Right lobe of liver (tissue), 6 donors: ENCODE results near the gene IGF2R. TPM values are rescaled to one million over a fixed set of nuclear protein-coding genes. Genes with fewer than 3 reads are reported as not detected.
A peak's percentile ranks its signal among the peaks of the same experiment; 100 is the strongest.

Source experiments
- ATAC-seq, 4 donors: fragments of 200-7000 bp; cut with Tn5 transposase; one replicate each; pipeline ENCODE4 v1.9.1; 2020; ENCODE audit warnings: mild to moderate bottlenecking in 4 of 4, moderate library complexity in 4 of 4
- DNase-seq, 3 donors: peaks; one replicate each; pipeline ENCODE4 v3.0.0-alpha.2; 2020
- H3K27ac ChIP-seq, 3 donors: fragments of 200-600 bp; one replicate each; pipeline ENCODE4 v1.8.0; 2022
- H3K27me3 ChIP-seq, 2 donors: fragments of 200-600 bp; one replicate each; pipeline ENCODE4 v1.8.0; 2022
- H3K36me3 ChIP-seq, 4 donors: fragments of 200-600 bp; sonication (generic) in 1 of 4; one replicate each; pipeline versions ENCODE4 v1.5.1 to v1.8.0; 2017 to 2022; ENCODE audit warnings: control low read depth in 1 of 4
- H3K4me1 ChIP-seq, 4 donors: fragments of 200-600 bp; sonication (generic) in 1 of 4; one replicate each; pipeline versions ENCODE4 v1.5.1 to v1.8.0; 2017 to 2022; ENCODE audit warnings: control low read depth in 1 of 4
- H3K4me3 ChIP-seq, 3 donors: fragments of 200-600 bp; one replicate each; pipeline ENCODE4 v1.8.0; 2022
- H3K9me3 ChIP-seq, 4 donors: fragments of 200-600 bp; sonication (generic) in 1 of 4; one replicate each; pipeline versions ENCODE4 v1.5.1 to v1.8.0; 2017 to 2022; ENCODE audit warnings: control low read depth in 1 of 4
- POLR2A ChIP-seq: fragments of 450-650 bp; IDR thresholded peaks from one replicate; pipeline ENCODE4 v1.6.1; 2017; ENCODE audit warnings: antibody characterized with exemption, mild to moderate bottlenecking
- WGBS: methylation state at CpG from one replicate; pipeline ENCODE4 v1.1.6; 2018; ENCODE audit warnings: low coverage, low lambda C conversion rate; ENCODE audit not compliant: insufficient coverage; ENCODE audit errors: missing lambda C conversion rate; 5-methylcytosine and 5-hydroxymethylcytosine counted together
- intact Hi-C, 2 donors: fragments of 100-400 bp; cut with DNase I; formaldehyde crosslinking; loops; one replicate each; pipeline versions ENCODE4 v1.11.2 to v1.14.1; 2022
- total RNA-seq, 6 experiments: library from RNA; depleted of rRNA in 2 of 6; stranded (reverse); fragments of >200 nt in 2 of 6; fragmentation: NEBNext Ultra II Directional in 3 of 6; extraction: Animal tissue kit (Norgen Biotek cat#: 25700) in 3 of 6; gene quantifications; one replicate each; pipeline versions ENCODE4 v1.1.0 to v1.2.4, GENCODE V29; 2016 to 2023
- TF ChIP-seq, protein P1 (sequence below), 4 donors: fragments of 200-600 bp in 3 of 4; fragments of 450-650 bp in 1 of 4; IDR thresholded peaks; one replicate each; pipeline versions ENCODE4 v1.5.1 to v1.8.0; 2016 to 2022; ENCODE audit warnings: antibody characterized with exemption in 4 of 4, mild to moderate bottlenecking in 2 of 4
- donor health status: DM: no; HTN: yes; CAD: no.
- donor health status: DM: no; HTN: no; CAD: no.
- donor health status: DM: no; HTN: no; CAD: no.
- donor health status: DM: no; HTN: yes; CAD: no.
- donor health status: DM: no; HTN: yes; CAD: no.

IGF2R gene
- total RNA-seq, 6 experiments from 2014 or later, result 50.3 to 81.0 (median 67.1) TPM

GRCh38 chr6:160041608-160042007 lies 72.7 kb downstream of the IGF2R start:
- DNase-seq (peak; percentile 82 to 95 (median 88)), ATAC-seq (peak; percentile 86 to 95 (median 94))
- 22% methylated on average over 6 of the region's 6 CpGs for WGBS
- peak overlapping the region; percentile 83 to 90 (median 88) for H3K27ac ChIP-seq
- H3K4me3 ChIP-seq, result no peak overlapping the region
- intact Hi-C loops, result no loop called here
- TF ChIP-seq POLR2A, result no peak
- TF ChIP-seq, protein P1, sequence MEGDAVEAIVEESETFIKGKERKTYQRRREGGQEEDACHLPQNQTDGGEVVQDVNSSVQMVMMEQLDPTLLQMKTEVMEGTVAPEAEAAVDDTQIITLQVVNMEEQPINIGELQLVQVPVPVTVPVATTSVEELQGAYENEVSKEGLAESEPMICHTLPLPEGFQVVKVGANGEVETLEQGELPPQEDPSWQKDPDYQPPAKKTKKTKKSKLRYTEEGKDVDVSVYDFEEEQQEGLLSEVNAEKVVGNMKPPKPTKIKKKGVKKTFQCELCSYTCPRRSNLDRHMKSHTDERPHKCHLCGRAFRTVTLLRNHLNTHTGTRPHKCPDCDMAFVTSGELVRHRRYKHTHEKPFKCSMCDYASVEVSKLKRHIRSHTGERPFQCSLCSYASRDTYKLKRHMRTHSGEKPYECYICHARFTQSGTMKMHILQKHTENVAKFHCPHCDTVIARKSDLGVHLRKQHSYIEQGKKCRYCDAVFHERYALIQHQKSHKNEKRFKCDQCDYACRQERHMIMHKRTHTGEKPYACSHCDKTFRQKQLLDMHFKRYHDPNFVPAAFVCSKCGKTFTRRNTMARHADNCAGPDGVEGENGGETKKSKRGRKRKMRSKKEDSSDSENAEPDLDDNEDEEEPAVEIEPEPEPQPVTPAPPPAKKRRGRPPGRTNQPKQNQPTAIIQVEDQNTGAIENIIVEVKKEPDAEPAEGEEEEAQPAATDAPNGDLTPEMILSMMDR (IDR thresholded peaks at IDR 0.05), result peak; percentile 39 to 64 (median 58)
- no peaks in the 10 kb centered on the region for H3K27me3 ChIP-seq
- H3K9me3 ChIP-seq, result no peaks in the 10 kb centered on the region
- peaks cover 0 to 56% (median 23%) of the 10 kb centered on the region in 4 donors for H3K36me3 ChIP-seq
- peaks cover 0 to 31% (median 11%) of the 10 kb centered on the region in 4 donors for H3K4me1 ChIP-seq

GRCh38 chr6:160042014-160042773 lies 73.3 kb downstream of the IGF2R start:
- peaks cover 0 to 31% (median 11%) of the 10 kb centered on the region in 4 donors for H3K4me1 ChIP-seq
- TF ChIP-seq, protein P1 (IDR thresholded peaks at IDR 0.05), result no peak
- TF ChIP-seq POLR2A, result no peak
- peak; percentile 14 to 64 (median 22) for ATAC-seq
- intact Hi-C loops, result no loop called here
- WGBS, result 74% methylated on average over 11 of the region's 12 CpGs
- peak overlapping the region; percentile 83 to 90 (median 88) for H3K27ac ChIP-seq
- H3K9me3 ChIP-seq, result no peaks in the 10 kb centered on the region
- peak in 1 of 3 donors; percentile 41 for DNase-seq
- H3K36me3 ChIP-seq, result peaks cover 0 to 56% (median 26%) of the 10 kb centered on the region in 4 donors
- peak overlapping the region in 1 of 3 donors; percentile 23 for H3K4me3 ChIP-seq
- no peaks in the 10 kb centered on the region for H3K27me3 ChIP-seq

GRCh38 chr6:160042788-160043301 lies 74.0 kb downstream of the IGF2R start:
- 33% methylated on average over 11 of the region's 11 CpGs for WGBS
- Histone ChIP-seq H3K27me3 (no peaks in the 10 kb centered on the region), H3K27ac (peak overlapping the region; percentile 83 to 90 (median 88)), H3K9me3 (no peaks in the 10 kb centered on the region), H3K4me1 (peaks cover 0 to 31% (median 11%) of the 10 kb centered on the region in 4 donors), H3K36me3 (peaks cover 0 to 61% (median 32%) of the 10 kb centered on the region in 4 donors), H3K4me3 (peak overlapping the region in 2 of 3 donors; percentile 23 to 24)
- TF ChIP-seq POLR2A, result peak; percentile 19
- TF ChIP-seq, protein P1 (IDR thresholded peaks at IDR 0.05), result no peak
- DNase-seq (peak in 1 of 3 donors; percentile 66), ATAC-seq (peak; percentile 67 to 77 (median 74))
- intact Hi-C loops, result no loop called here

DNA sequence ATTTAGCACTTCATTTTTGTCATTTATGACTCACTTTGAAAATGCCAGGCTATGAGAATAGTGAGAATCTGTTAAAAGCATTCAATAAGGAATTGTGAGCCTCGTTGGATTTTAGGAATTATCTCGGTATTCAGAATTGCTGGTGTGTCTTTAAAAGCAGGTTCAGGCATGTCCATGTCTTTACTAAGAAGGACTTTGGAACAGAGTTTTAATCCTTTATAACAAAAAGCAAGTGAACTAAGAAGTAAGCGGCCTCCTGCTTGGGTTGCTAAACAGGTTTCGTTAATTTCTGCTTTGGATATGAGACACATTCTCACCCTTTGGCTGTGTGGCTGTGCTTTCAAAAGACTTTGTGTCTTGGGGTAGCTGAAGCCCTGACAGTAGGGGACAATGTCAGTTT lies 74.9 kb downstream of the IGF2R start:
- no peak overlapping the region for H3K4me3 ChIP-seq
- intact Hi-C loops, result no loop called here
- H3K4me1 ChIP-seq, result peaks cover 0 to 31% (median 11%) of the 10 kb centered on the region in 4 donors
- peak overlapping the region; percentile 83 to 90 (median 88) for H3K27ac ChIP-seq
- no peaks in the 10 kb centered on the region for H3K27me3 ChIP-seq
- peaks cover 9 to 70% (median 40%) of the 10 kb centered on the region in 4 donors for H3K36me3 ChIP-seq
- DNase-seq (no peak), ATAC-seq (no peak)
- H3K9me3 ChIP-seq, result no peaks in the 10 kb centered on the region
- WGBS, result 49% methylated on average over 3 of the region's 4 CpGs
- TF ChIP-seq, protein P1 (IDR thresholded peaks at IDR 0.05), result no peak
- TF ChIP-seq POLR2A, result no peak
